ENCODE data around the gene GMPR. TPM values are rescaled to one million over a fixed set of nuclear protein-coding genes. Genes with fewer than 3 reads are reported as not detected.

GMPR gene
- total RNA-seq, 2 experiments from 2014 or later: 0.63 to 0.95 TPM

DNA sequence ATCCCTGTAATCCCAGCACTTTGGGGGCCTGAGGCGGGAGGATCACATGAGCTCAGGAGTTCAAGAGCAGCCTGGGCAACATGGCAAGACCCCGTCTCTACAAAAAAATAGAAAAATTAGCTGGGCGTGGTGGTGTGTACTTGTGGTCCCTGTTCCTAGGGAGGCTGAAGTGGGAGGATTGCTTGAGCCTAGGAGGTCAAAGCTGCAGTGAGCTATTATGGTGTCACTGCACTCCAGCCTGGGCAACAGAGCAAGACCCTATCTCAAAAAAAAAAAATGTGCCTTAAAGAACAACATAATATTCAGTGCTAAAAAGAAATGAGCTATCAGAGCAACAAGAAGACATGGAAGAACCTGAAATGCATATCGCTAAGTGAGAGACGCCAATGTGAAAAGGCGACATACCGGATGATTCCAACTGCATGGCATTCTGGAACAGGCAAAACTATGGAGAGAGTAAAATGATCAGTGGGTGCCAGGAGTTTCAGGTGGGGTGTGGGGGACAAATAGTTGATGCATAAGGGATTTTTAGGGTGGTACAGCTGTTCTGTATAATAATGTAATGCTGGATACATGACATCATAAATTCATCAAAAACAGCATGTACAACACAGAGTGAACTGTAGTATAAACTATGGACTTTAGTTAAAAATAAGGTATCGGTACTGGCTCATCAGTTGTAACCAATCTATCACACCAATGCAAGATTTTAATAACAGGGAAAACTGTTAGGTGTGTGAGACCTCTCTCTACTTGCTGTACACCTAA, 80.8 kb downstream of the GMPR start:
- TF ChIP-seq CTCF (IDR thresholded peaks at IDR 0.05): no peak
- Histone ChIP-seq H3K4me1 (ENCODE audit: insufficient read depth, low read length) (peaks cover 75% of the 10 kb centered on the region), H3K4me3 (ENCODE audit: low read length) (no peak overlapping the region), H3K27me3 (ENCODE audit: control insufficient read depth in 1 of 2, insufficient read depth in 2 of 2, low read length in 2 of 2) (no peaks in the 10 kb centered on the region), H3K36me3 (ENCODE audit: insufficient read depth, low read length) (peaks cover 4% of the 10 kb centered on the region), H3K9me3 (ENCODE audit: control insufficient read depth in 1 of 2, insufficient read depth in 1 of 2, low read length in 2 of 2) (no peaks in the 10 kb centered on the region), H3K27ac (ENCODE audit: low read depth in 1 of 2, low read length in 2 of 2) (peak overlapping the region in 1 of 2 donors; percentile 93)
- DNase-seq (no peak), ATAC-seq (ENCODE audit: poor library complexity) (no peak)
- Mint-ChIP-seq H3K27ac (peak overlapping the region; percentile 94), H3K9me3 (no peaks in the 10 kb centered on the region), H3K4me3 (peak overlapping the region; percentile 70), H3K27me3 (no peaks in the 10 kb centered on the region), H3K36me3 (ENCODE audit: low read depth) (no peaks in the 10 kb centered on the region), H3K4me1 (ENCODE audit: low read depth) (peaks cover 72% of the 10 kb centered on the region)
- ChIA-PET CTCF (interaction anchor here (0.8 to 4.5 kb wide), 4 partner anchors 14 to 452 kb away, joined by 3 to 47 read pairs (median 8); no protein-coding TSS in a partner anchor), POLR2A (interaction anchor here (0.6 to 2.0 kb wide), 9 partner anchors 10 to 765 kb away, joined by 3 to 9 read pairs (median 4); partner anchors contain the start of gene MYLIP)
- intact Hi-C loops (cut with DNase I, micrococcal nuclease): loop anchor here in 1 of 2 experiments (2.0 kb wide), 2 partner anchors 14 to 182 kb away; no protein-coding TSS in a partner anchor

DNA sequence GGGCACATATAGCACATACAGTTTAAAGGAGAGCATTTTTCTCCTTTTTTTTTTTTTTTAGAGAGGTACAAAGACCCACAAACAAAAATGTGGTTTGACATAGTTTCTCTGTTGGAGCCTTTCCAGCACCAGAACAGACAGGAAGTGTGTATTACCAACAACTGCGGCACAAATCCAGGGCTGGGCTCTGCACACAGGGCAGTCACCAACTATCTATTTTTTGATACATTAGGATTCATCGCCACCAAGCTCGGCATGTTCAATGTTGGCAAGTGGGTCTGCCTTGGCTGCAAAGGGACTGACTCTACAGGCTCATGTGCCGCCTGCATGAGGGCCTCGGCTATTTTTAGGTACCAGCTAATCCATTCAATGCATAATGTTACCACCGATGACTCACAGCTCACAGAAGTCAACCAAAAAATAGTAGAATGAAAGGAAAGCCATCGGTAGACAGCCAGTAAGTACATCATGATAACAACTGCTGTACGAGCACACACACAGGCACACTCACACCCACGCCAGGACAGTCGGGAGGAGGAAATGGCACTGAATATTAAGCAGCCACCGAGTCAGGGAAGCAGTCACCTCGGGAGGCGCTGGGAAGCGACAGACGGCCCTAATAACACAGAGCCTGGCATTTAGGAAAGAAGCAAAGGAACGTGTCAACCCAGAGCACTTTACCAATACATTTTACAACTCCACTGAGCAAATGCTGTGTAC, 81.6 kb downstream of the GMPR start:
- Mint-ChIP-seq H3K27me3 (no peaks in the 10 kb centered on the region), H3K4me1 (ENCODE audit: low read depth) (peaks cover 78% of the 10 kb centered on the region), H3K36me3 (ENCODE audit: low read depth) (no peaks in the 10 kb centered on the region), H3K27ac (peak overlapping the region; percentile 94), H3K9me3 (no peaks in the 10 kb centered on the region), H3K4me3 (peak overlapping the region; percentile 70)
- ATAC-seq (ENCODE audit: poor library complexity) (peak; percentile 55), DNase-seq (peak; percentile 41 to 89 (median 62))
- ChIA-PET POLR2A (interaction anchor here (0.6 to 2.0 kb wide), 8 partner anchors 11 to 443 kb away, joined by 3 to 9 read pairs (median 4); partner anchors contain the start of gene MYLIP), CTCF (interaction anchor here (1.8 to 4.5 kb wide), 3 partner anchors 13 to 443 kb away, joined by 7 to 47 read pairs (median 8); no protein-coding TSS in a partner anchor)
- intact Hi-C loops (cut with DNase I, micrococcal nuclease): loop anchor here (2.0 to 10.0 kb wide), 5 partner anchors 13 to 1073 kb away; partner anchors contain the start of genes JARID2 (in 1 of the 2) and MYLIP (in 1 of the 2)
- Histone ChIP-seq H3K4me1 (ENCODE audit: insufficient read depth, low read length) (peaks cover 82% of the 10 kb centered on the region), H3K9me3 (ENCODE audit: control insufficient read depth in 1 of 2, insufficient read depth in 1 of 2, low read length in 2 of 2) (no peaks in the 10 kb centered on the region), H3K27me3 (ENCODE audit: control insufficient read depth in 1 of 2, insufficient read depth in 2 of 2, low read length in 2 of 2) (no peaks in the 10 kb centered on the region), H3K4me3 (ENCODE audit: low read length) (peak overlapping the region; percentile 40), H3K27ac (ENCODE audit: low read depth in 1 of 2, low read length in 2 of 2) (peak overlapping the region; percentile 63 to 93), H3K36me3 (ENCODE audit: insufficient read depth, low read length) (peaks cover 4% of the 10 kb centered on the region)
- TF ChIP-seq CTCF (IDR thresholded peaks at IDR 0.05): no peak

Data from CD4-positive, alpha-beta T cell (primary cell).